ENCODE results near the gene INO80E. TPM values are rescaled to one million over a fixed set of nuclear protein-coding genes. Genes with fewer than 3 reads are reported as not detected.

INO80E gene, protein sequence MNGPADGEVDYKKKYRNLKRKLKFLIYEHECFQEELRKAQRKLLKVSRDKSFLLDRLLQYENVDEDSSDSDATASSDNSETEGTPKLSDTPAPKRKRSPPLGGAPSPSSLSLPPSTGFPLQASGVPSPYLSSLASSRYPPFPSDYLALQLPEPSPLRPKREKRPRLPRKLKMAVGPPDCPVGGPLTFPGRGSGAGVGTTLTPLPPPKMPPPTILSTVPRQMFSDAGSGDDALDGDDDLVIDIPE
- total RNA-seq, result 52.6 and 194 TPM in 2 replicates

GRCh38 chr16:29995911-29996765, at the start of gene INO80E:
INO80E (plus strand) TSS chr16:29996241; CDS start chr16:29996311, 70 bp downstream.

DNA sequence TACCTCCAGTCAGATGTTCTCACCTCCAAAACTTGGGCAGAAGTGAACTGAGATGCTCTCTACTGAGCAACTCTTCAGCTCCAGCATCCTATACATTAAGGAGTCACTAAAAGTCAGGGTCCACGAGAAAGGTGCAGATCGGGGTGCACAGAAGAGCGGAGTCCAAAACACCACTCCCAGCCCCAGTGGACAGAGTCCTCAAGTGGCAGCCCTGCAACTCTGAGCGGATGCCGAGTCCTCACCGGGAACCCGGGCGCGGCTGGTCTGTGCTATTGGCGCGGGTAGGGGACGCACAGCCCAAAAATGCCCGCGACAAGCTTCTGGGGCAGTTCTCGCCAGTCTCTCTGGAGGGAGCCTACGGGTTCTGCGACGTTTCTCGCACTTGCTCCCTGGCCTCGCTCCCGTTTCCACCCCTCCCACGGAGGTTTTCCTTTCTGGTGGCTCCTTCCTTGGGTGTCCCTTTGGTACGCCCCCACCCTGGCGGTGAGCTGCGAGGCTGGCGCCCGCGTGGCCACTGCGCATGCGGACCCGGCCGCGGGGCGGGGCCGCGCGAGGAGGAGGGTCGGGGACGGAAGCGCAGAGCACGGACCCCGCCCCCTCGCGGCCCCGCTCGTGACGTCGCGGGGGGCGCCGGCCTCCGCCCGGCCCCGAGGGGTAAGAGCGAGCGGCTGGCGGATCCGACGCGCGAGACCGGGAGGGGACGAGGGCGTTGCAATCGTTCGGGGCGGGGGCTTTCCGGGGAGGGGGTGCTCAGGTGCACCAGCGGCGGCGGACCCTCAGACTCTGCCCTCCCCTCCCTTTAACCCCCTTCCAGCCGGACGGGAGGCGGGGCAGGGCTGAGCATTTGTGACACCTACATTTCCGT, 34.3 kb upstream of the INO80E start, which contains the start of gene TMEM219:
TMEM219 (plus strand) TSS at position 601 of the 865 bp plus-strand sequence. CDS start 1,065 bp downstream, outside the sequence.

GRCh38 chr16:29973384-29974246, 22.4 kb upstream of the INO80E start, which contains the start of gene TAOK2:
TAOK2 (plus strand) TSS chr16:29973868; CDS start chr16:29977773, 3,905 bp downstream.

GRCh38 chr16:29995324-29995910, 624 bp upstream of the INO80E start, which contains the start of gene HIRIP3:
HIRIP3 (minus strand) TSS chr16:29995617; CDS start chr16:29995605, 12 bp downstream.

DNA sequence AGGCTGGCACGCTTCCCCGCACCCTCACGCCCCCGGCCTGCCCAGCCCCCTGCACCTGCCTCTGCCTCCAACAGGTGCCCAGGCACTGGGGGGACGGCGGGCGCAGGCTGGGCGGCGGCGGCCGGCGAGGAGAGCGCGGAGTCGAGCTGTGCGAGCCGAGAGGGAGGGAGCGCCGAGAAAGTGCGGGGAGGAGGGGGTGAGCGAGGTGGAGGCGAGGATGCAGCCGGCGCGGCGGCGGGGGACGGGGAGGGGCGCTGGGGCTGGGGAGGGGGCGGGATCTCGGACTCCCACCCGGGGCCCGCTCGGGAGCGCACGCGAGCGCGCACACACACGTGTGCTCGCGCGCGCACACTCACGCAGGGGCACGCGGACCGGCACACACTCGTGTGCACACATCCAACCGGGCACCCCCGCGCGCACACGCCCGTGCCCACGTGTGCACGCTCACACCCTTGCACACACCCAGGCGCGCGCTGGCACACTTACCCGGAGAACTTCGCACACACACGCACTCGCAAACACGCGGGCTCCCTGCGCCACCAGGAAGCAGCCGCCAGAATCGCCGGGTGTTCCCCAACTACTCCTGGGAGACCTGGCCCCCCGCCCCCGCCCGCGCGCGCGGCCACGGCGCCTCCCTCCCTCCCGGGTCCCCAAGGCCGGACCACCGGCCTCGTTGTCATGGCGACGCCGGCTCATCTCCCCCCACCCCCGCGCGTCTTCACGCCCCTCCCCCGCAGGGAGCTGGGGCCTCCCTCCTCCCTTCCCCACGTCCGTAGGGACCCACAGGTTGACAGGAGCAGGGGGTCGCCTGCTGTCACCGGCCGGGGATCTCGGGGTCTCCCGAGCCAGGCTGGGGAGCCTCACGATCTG, 15.0 kb downstream of the INO80E start, which contains the start of gene DOC2A:
DOC2A (minus strand) TSS at position 184 of the 870 bp plus-strand sequence. CDS start 805 bp downstream, outside the sequence.

DNA sequence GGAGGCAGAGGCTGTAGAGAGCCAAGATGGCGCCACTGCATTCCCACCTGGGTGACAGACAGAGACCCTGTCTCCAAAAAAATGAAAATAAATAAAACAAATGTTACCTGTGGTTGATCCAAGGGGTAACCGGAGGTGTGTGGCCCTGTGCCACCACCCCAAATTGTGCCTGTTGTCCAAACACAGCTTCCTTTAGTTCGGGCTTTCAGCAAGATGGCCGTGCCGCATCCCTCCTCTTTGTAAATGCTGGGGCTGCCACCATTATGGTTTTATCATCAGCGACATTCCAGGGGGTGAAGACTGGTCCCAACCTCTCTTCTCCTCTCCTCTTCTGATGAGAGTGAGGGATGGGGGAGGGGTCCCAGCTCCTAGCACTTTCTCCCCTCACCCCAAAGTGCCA, 26.8 kb downstream of the INO80E start, which contains the start of gene C16orf92:
C16orf92 (plus strand) TSS at position 312 of the 400 bp plus-strand sequence. CDS start 143 bp downstream, outside the sequence.

GRCh38 chr16:30030841-30031413, 34.9 kb downstream of the INO80E start, which contains the start of gene TLCD3B:
TLCD3B (minus strand) TSS chr16:30031271; CDS start chr16:30030527, 744 bp downstream.

Other genes with a start within 250 kb of the INO80E start
- gene ZG16, start 218.0 kb upstream of the INO80E start, total RNA-seq, result not detected in 2 replicates
- gene KIF22, start 205.5 kb upstream of the INO80E start, total RNA-seq, result 36.6 and 60.4 TPM in 2 replicates
- gene MAZ, start 189.7 kb upstream of the INO80E start, total RNA-seq, result 144 and 189 TPM in 2 replicates
- 2.5 and 26.6 TPM in 2 replicates for gene PRRT2, start 184.0 kb upstream of the INO80E start, total RNA-seq
- gene PAGR1, start 180.1 kb upstream of the INO80E start, total RNA-seq, result 38.3 and 49.5 TPM in 2 replicates
- 290 and 371 TPM in 2 replicates for gene MVP, start 175.8 kb upstream of the INO80E start, total RNA-seq
- 89.0 and 173 TPM in 2 replicates for gene CDIPT, start 133.0 kb upstream of the INO80E start, total RNA-seq
- 18.2 and 39.8 TPM in 2 replicates for gene SEZ6L2, start 96.7 kb upstream of the INO80E start, total RNA-seq
- gene ASPHD1, start 95.8 kb upstream of the INO80E start, total RNA-seq, result 6.5 and 9.8 TPM in 2 replicates
- gene KCTD13, start 70.0 kb upstream of the INO80E start, total RNA-seq, result 8.3 and 16.5 TPM in 2 replicates
- gene TMEM219, start 34.2 kb upstream of the INO80E start, total RNA-seq, result 169 and 182 TPM in 2 replicates
- 29.0 and 56.0 TPM in 2 replicates for gene TAOK2, start 22.4 kb upstream of the INO80E start, total RNA-seq
- gene HIRIP3, start 624 bp upstream of the INO80E start, total RNA-seq, result 14.2 and 24.0 TPM in 2 replicates
- 0.52 and 2.7 TPM in 2 replicates for gene DOC2A, start 14.8 kb downstream of the INO80E start, total RNA-seq
- not detected in 2 replicates for gene C16orf92, start 27.0 kb downstream of the INO80E start, total RNA-seq
- 0.16 TPM in 1 of 2 replicates, not detected in the other for gene TLCD3B, start 35.0 kb downstream of the INO80E start, total RNA-seq
- 2,073 and 2,863 TPM in 2 replicates for gene ALDOA, start 69.5 kb downstream of the INO80E start, total RNA-seq
- gene PPP4C, start 79.8 kb downstream of the INO80E start, total RNA-seq, result 151 and 157 TPM in 2 replicates
- 0.13 and 2.6 TPM in 2 replicates for gene TBX6, start 95.7 kb downstream of the INO80E start, total RNA-seq
- gene YPEL3, start 100.0 kb downstream of the INO80E start, total RNA-seq, result 15.8 and 91.5 TPM in 2 replicates
- 0.13 and 4.2 TPM in 2 replicates for gene GDPD3, start 117.3 kb downstream of the INO80E start, total RNA-seq
- gene MAPK3, start 127.0 kb downstream of the INO80E start, total RNA-seq, result 75.4 and 127 TPM in 2 replicates
- gene CORO1A, start 187.4 kb downstream of the INO80E start, total RNA-seq, result 9.1 and 13.5 TPM in 2 replicates
- 220 and 267 TPM in 2 replicates for gene BOLA2B, start 197.4 kb downstream of the INO80E start, total RNA-seq
- 64.3 and 179 TPM in 2 replicates for gene SLX1A, start 197.6 kb downstream of the INO80E start, total RNA-seq
- 7.4 and 18.7 TPM in 2 replicates for gene SULT1A3, start 203.0 kb downstream of the INO80E start, total RNA-seq